ENCODE results near the gene NRCAM. TPM values are rescaled to one million over a fixed set of nuclear protein-coding genes. Genes with fewer than 3 reads are reported as not detected.

Gene NRCAM
- total and polyA plus RNA-seq, 10 of the 15 experiments (the other 5 are each of a cell fraction or from before 2014, with no cell fraction given), result 0.30 to 2.0 (median 1.0) TPM

DNA sequence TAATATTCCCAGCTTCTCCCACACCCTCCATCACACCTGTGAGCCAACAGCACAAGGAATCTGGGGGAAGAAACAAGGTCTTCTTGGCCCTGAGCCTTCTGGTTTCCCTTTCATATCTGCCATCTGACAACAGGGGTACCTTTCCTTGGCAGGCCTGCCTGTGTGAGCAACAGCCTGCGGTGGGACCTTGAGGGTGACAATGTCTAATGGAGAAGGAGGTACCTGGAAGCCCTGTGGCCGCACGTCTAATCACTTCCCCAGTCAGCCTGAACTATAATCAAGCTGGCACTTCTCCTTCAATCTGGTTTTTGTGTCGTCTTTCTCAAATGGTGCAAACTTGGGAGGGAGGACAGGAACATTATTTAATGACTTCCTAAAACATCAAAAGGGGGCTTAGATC is 41.2 kb downstream of the NRCAM start:
- no peak overlapping the region for H3K4me3 ChIP-seq
- ATAC-seq, result no peak
- peaks cover 18% of the 10 kb centered on the region for H3K4me1 ChIP-seq (ENCODE audit: control insufficient read depth, insufficient read depth, low read length)
- DNase-seq (ENCODE audit: low read depth, low spot score), result no peak
- TF ChIP-seq, protein P1, sequence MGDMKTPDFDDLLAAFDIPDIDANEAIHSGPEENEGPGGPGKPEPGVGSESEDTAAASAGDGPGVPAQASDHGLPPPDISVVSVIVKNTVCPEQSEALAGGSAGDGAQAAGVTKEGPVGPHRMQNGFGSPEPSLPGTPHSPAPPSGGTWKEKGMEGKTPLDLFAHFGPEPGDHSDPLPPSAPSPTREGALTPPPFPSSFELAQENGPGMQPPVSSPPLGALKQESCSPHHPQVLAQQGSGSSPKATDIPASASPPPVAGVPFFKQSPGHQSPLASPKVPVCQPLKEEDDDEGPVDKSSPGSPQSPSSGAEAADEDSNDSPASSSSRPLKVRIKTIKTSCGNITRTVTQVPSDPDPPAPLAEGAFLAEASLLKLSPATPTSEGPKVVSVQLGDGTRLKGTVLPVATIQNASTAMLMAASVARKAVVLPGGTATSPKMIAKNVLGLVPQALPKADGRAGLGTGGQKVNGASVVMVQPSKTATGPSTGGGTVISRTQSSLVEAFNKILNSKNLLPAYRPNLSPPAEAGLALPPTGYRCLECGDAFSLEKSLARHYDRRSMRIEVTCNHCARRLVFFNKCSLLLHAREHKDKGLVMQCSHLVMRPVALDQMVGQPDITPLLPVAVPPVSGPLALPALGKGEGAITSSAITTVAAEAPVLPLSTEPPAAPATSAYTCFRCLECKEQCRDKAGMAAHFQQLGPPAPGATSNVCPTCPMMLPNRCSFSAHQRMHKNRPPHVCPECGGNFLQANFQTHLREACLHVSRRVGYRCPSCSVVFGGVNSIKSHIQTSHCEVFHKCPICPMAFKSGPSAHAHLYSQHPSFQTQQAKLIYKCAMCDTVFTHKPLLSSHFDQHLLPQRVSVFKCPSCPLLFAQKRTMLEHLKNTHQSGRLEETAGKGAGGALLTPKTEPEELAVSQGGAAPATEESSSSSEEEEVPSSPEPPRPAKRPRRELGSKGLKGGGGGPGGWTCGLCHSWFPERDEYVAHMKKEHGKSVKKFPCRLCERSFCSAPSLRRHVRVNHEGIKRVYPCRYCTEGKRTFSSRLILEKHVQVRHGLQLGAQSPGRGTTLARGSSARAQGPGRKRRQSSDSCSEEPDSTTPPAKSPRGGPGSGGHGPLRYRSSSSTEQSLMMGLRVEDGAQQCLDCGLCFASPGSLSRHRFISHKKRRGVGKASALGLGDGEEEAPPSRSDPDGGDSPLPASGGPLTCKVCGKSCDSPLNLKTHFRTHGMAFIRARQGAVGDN (IDR thresholded peaks at IDR 0.05), result no peak
- TF ChIP-seq WRNIP1 (IDR thresholded peaks at IDR 0.05; ENCODE audit: borderline replicate concordance, low read depth, low read length) (no peak), SUZ12 (IDR thresholded peaks at IDR 0.05; ENCODE audit: unreplicated experiment) (no peak)
- TF ChIP-seq, protein P2, sequence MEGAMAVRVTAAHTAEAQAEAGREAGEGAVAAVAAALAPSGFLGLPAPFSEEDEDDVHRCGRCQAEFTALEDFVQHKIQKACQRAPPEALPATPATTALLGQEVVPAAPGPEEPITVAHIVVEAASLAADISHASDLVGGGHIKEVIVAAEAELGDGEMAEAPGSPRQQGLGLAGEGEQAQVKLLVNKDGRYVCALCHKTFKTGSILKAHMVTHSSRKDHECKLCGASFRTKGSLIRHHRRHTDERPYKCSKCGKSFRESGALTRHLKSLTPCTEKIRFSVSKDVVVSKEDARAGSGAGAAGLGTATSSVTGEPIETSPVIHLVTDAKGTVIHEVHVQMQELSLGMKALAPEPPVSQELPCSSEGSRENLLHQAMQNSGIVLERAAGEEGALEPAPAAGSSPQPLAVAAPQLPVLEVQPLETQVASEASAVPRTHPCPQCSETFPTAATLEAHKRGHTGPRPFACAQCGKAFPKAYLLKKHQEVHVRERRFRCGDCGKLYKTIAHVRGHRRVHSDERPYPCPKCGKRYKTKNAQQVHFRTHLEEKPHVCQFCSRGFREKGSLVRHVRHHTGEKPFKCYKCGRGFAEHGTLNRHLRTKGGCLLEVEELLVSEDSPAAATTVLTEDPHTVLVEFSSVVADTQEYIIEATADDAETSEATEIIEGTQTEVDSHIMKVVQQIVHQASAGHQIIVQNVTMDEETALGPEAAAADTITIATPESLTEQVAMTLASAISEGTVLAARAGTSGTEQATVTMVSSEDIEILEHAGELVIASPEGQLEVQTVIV (IDR thresholded peaks at IDR 0.05; ENCODE audit: borderline replicate concordance, partially characterized antibody), result no peak
- H2AFZ ChIP-seq (ENCODE audit: control insufficient read depth, low read depth, low read length), result no peak overlapping the region
- H3K79me2 ChIP-seq (ENCODE audit: control insufficient read depth, insufficient read depth, low read length), result no peaks in the 10 kb centered on the region
- 80% methylated on average over 4 of the region's 4 CpGs for WGBS (ENCODE audit: insufficient coverage, insufficient replicate concordance, low lambda C conversion rate, missing lambda C conversion rate)
- H3K9ac ChIP-seq (ENCODE audit: control insufficient read depth, insufficient read depth, low read length), result no peak overlapping the region
- RAD21 ChIA-PET (ENCODE audit: unreplicated experiment), result interaction anchor here (1.5 kb wide), 1 partner anchor 8 kb away, joined by 3 read pairs; no protein-coding TSS in a partner anchor
- H3K36me3 ChIP-seq (ENCODE audit: control insufficient read depth in 2 of 2, insufficient read depth in 2 of 2, low read length in 1 of 2), result no peaks in the 10 kb centered on the region
- intact Hi-C loops (cut with micrococcal nuclease; ENCODE audit: unreplicated experiment), result no loop called here
- H4K20me1 ChIP-seq (ENCODE audit: control insufficient read depth, insufficient read depth), result no peaks in the 10 kb centered on the region
- H3K4me2 ChIP-seq (ENCODE audit: control insufficient read depth, insufficient read depth), result no peak overlapping the region
- POLR2A ChIA-PET, result no interaction called here
- H3K27me3 ChIP-seq (replicated peaks in 1 of 2; ENCODE audit: control insufficient read depth in 2 of 2, insufficient read depth in 2 of 2, low read length in 1 of 2), result no peaks in the 10 kb centered on the region; a peak in 1 of 4 replicates
- no peak for FAIRE-seq
- in situ Hi-C loops (cut with MboI), result no loop called here
- H3K9me3 ChIP-seq (replicated peaks; ENCODE audit: control insufficient read depth, insufficient read depth, low read length), result no peaks in the 10 kb centered on the region
- CTCF ChIA-PET, result no interaction called here
- no TSS peak for BruUV-seq (replicated peaks)
- SMC1A ChIA-PET (ENCODE audit: uncharacterized antibody, unreplicated experiment), result interaction anchor here (1.7 kb wide), 1 partner anchor 13 kb away, joined by 8 read pairs; no protein-coding TSS in a partner anchor
- H3K27ac ChIP-seq (ENCODE audit: control insufficient read depth, insufficient read depth), result no peak overlapping the region
